Memory B cell (primary cell): ENCODE data around the gene ANXA1.
"Not testable (repeated sequence)": the region's sequence is repeated elsewhere in the genome, so short reads cannot be mapped to it uniquely, and the experiment has no call there.

ENCODE experiments used
- ATAC-seq: fragments of 150-1000 bp; cut with Tn5 transposase; 2 replicates; pipeline ENCODE4 v1.10.0; 2021; ENCODE audit warnings: low read depth, mild to moderate bottlenecking, moderate library complexity
- DNase-seq, 2 donors: peaks; one replicate each; pipeline ENCODE4 v3.0.0; 2022; ENCODE audit warnings: low spot score in 2 of 2
- H3K27ac Mint-ChIP-seq: one replicate; pipeline ENCODE4 v1.8.0; 2022; ENCODE audit warnings: mild to moderate bottlenecking, moderate library complexity, mixed read lengths
- H3K27me3 Mint-ChIP-seq: one replicate; pipeline ENCODE4 v1.8.0; 2022; ENCODE audit warnings: mixed read lengths
- H3K36me3 Mint-ChIP-seq: one replicate; pipeline ENCODE4 v1.8.0; 2022; ENCODE audit warnings: mild to moderate bottlenecking, mixed read lengths
- H3K4me1 Mint-ChIP-seq: one replicate; pipeline ENCODE4 v1.8.0; 2022; ENCODE audit warnings: mixed read lengths
- H3K4me3 Mint-ChIP-seq: one replicate; pipeline ENCODE4 v1.8.0; 2022; ENCODE audit warnings: mild to moderate bottlenecking, moderate library complexity, mixed read lengths
- H3K9me3 Mint-ChIP-seq: one replicate; pipeline ENCODE4 v1.8.0; 2022; ENCODE audit warnings: mixed read lengths

The ANXA1 gene

GRCh38 chr9:73191109-73191508 lies 39.4 kb downstream of the ANXA1 start:
- H3K27me3 Mint-ChIP-seq, H3K36me3 Mint-ChIP-seq, DNase-seq, H3K4me1 Mint-ChIP-seq, H3K4me3 Mint-ChIP-seq, H3K9me3 Mint-ChIP-seq, ATAC-seq, H3K27ac Mint-ChIP-seq: not testable (repeated sequence)

- no peaks in the 10 kb centered on the region for H3K36me3 Mint-ChIP-seq
- H3K4me3 Mint-ChIP-seq: no peak overlapping the region
- H3K4me1 Mint-ChIP-seq: no peaks in the 10 kb centered on the region
- peaks cover 5% of the 10 kb centered on the region for H3K27me3 Mint-ChIP-seq
- DNase-seq (no peak), ATAC-seq (no peak)
- no peak overlapping the region for H3K27ac Mint-ChIP-seq
- no peaks in the 10 kb centered on the region for H3K9me3 Mint-ChIP-seq
These were observed 42.6 kb downstream of the ANXA1 start for GRCh38 chr9:73194284-73194683.

GRCh38 chr9:73199448-73199847 lies 47.8 kb downstream of the ANXA1 start:
- ATAC-seq: no peak
- H3K9me3 Mint-ChIP-seq: no peaks in the 10 kb centered on the region
- no peak overlapping the region for H3K4me3 Mint-ChIP-seq
- H3K27me3 Mint-ChIP-seq: peaks cover 7% of the 10 kb centered on the region
- no peaks in the 10 kb centered on the region for H3K4me1 Mint-ChIP-seq
- H3K27ac Mint-ChIP-seq: no peak overlapping the region
- no peak for DNase-seq
- H3K36me3 Mint-ChIP-seq: no peaks in the 10 kb centered on the region

- Mint-ChIP-seq H3K27me3 (peaks cover 7% of the 10 kb centered on the region), H3K9me3 (no peaks in the 10 kb centered on the region), H3K36me3 (no peaks in the 10 kb centered on the region), H3K4me3 (no peak overlapping the region), H3K27ac (no peak overlapping the region), H3K4me1 (no peaks in the 10 kb centered on the region)
- ATAC-seq (no peak), DNase-seq (no peak)
These were observed 48.2 kb downstream of the ANXA1 start for GRCh38 chr9:73199886-73200285.

GRCh38 chr9:73200694-73201452 lies 49.2 kb downstream of the ANXA1 start:
- H3K36me3 Mint-ChIP-seq: no peaks in the 10 kb centered on the region
- H3K27me3 Mint-ChIP-seq: peaks cover 7% of the 10 kb centered on the region
- no peak for DNase-seq
- no peaks in the 10 kb centered on the region for H3K4me1 Mint-ChIP-seq
- no peak overlapping the region for H3K27ac Mint-ChIP-seq
- no peak for ATAC-seq
- no peak overlapping the region for H3K4me3 Mint-ChIP-seq
- no peaks in the 10 kb centered on the region for H3K9me3 Mint-ChIP-seq

GRCh38 chr9:73202980-73203379 lies 51.3 kb downstream of the ANXA1 start:
- no peaks in the 10 kb centered on the region for H3K36me3 Mint-ChIP-seq
- ATAC-seq: no peak
- H3K27me3 Mint-ChIP-seq: peaks cover 3% of the 10 kb centered on the region
- H3K27ac Mint-ChIP-seq: no peak overlapping the region
- no peaks in the 10 kb centered on the region for H3K4me1 Mint-ChIP-seq
- H3K4me3 Mint-ChIP-seq: no peak overlapping the region
- DNase-seq: no peak
- no peaks in the 10 kb centered on the region for H3K9me3 Mint-ChIP-seq

GRCh38 chr9:73204936-73205335 lies 53.3 kb downstream of the ANXA1 start:
- Mint-ChIP-seq H3K4me1 (no peaks in the 10 kb centered on the region), H3K36me3 (no peaks in the 10 kb centered on the region), H3K27ac (no peak overlapping the region), H3K9me3 (no peaks in the 10 kb centered on the region), H3K4me3 (no peak overlapping the region), H3K27me3 (no peaks in the 10 kb centered on the region)
- ATAC-seq: no peak
- DNase-seq: no peak

- ATAC-seq (no peak), DNase-seq (no peak)
- Mint-ChIP-seq H3K36me3 (no peaks in the 10 kb centered on the region), H3K27me3 (no peaks in the 10 kb centered on the region), H3K4me1 (no peaks in the 10 kb centered on the region), H3K9me3 (no peaks in the 10 kb centered on the region), H3K27ac (no peak overlapping the region), H3K4me3 (no peak overlapping the region)
These were observed 55.2 kb downstream of the ANXA1 start for GRCh38 chr9:73206851-73207250.

GRCh38 chr9:73210886-73211666 lies 59.4 kb downstream of the ANXA1 start:
- no peak for ATAC-seq
- H3K27me3 Mint-ChIP-seq: no peaks in the 10 kb centered on the region
- no peaks in the 10 kb centered on the region for H3K9me3 Mint-ChIP-seq
- H3K4me3 Mint-ChIP-seq: no peak overlapping the region
- H3K4me1 Mint-ChIP-seq: peaks cover 2% of the 10 kb centered on the region
- no peak for DNase-seq
- H3K36me3 Mint-ChIP-seq: no peaks in the 10 kb centered on the region
- H3K27ac Mint-ChIP-seq: no peak overlapping the region

GRCh38 chr9:73213300-73213699 lies 61.6 kb downstream of the ANXA1 start:
- DNase-seq (no peak), ATAC-seq (no peak)
- no peak overlapping the region for H3K27ac Mint-ChIP-seq
- no peak overlapping the region for H3K4me3 Mint-ChIP-seq
- H3K9me3 Mint-ChIP-seq: no peaks in the 10 kb centered on the region
- H3K4me1 Mint-ChIP-seq: peaks cover 2% of the 10 kb centered on the region
- H3K27me3 Mint-ChIP-seq: no peaks in the 10 kb centered on the region
- H3K36me3 Mint-ChIP-seq: no peaks in the 10 kb centered on the region

- Mint-ChIP-seq H3K27me3 (no peaks in the 10 kb centered on the region), H3K4me3 (no peak overlapping the region), H3K4me1 (peaks cover 2% of the 10 kb centered on the region), H3K9me3 (peaks cover 2% of the 10 kb centered on the region), H3K27ac (no peak overlapping the region), H3K36me3 (no peaks in the 10 kb centered on the region)
- no peak for ATAC-seq
- DNase-seq: no peak
These were observed 63.6 kb downstream of the ANXA1 start for GRCh38 chr9:73215249-73215648.

- DNase-seq (no peak), ATAC-seq (no peak)
- Mint-ChIP-seq H3K27ac (no peak overlapping the region), H3K4me3 (no peak overlapping the region), H3K4me1 (peaks cover 2% of the 10 kb centered on the region), H3K36me3 (no peaks in the 10 kb centered on the region), H3K9me3 (peaks cover 2% of the 10 kb centered on the region), H3K27me3 (no peaks in the 10 kb centered on the region)
These were observed 64.4 kb downstream of the ANXA1 start for GRCh38 chr9:73216100-73216499.
